PFSK-1 (cell line): ENCODE data around the gene NIM1K.

ENCODE experiments used
- POLR2AphosphoS5 ChIP-seq: IDR thresholded peaks from 2 replicates; pipeline ENCODE4 v1.6.1; 2012; ENCODE audit warnings: low read depth, mild to moderate bottlenecking, control low read depth, low read length, moderate library complexity
- REST ChIP-seq, 2 experiments: IDR thresholded peaks; 2 replicates each; pipeline versions ENCODE4 v1.6.1 to v1.8.0; 2011 to 2012; ENCODE audit warnings: low read depth in 2 of 2, low read length in 2 of 2, control low read depth in 1 of 2, inconsistent platforms in 1 of 2, mild to moderate bottlenecking in 1 of 2, moderate library complexity in 1 of 2; ENCODE audit not compliant: insufficient read depth in 1 of 2
- SIN3A ChIP-seq: IDR thresholded peaks from 2 replicates; pipeline ENCODE4 v1.6.1; 2012; ENCODE audit warnings: mild to moderate bottlenecking, low read length, moderate library complexity, borderline replicate concordance; ENCODE audit not compliant: insufficient read depth
- TAF1 ChIP-seq: IDR thresholded peaks from 2 replicates; pipeline ENCODE4 v1.6.1; 2012; ENCODE audit warnings: low read length, control low read depth, borderline replicate concordance; ENCODE audit not compliant: insufficient read depth

- no peak for TF ChIP-seq POLR2AphosphoS5
- TF ChIP-seq REST (IDR thresholded peaks at IDR 0.05; ENCODE audit: insufficient read depth in 1 of 2, low read depth in 2 of 2, low read length in 2 of 2) = no peak
- TF ChIP-seq TAF1 = no peak
- no peak for TF ChIP-seq SIN3A
Measured at GRCh38 chr5:43193181-43193893, 1.3 kb downstream of the NIM1K start.
